ENCODE data around the gene AKAP6. TPM values are rescaled to one million over a fixed set of nuclear protein-coding genes. Genes with fewer than 3 reads are reported as not detected.

AKAP6 gene
- total and polyA plus RNA-seq, 10 of the 15 experiments (the other 5 are each of a cell fraction or from before 2014, with no cell fraction given), result 0.35 to 5.9 (median 2.2) TPM

- no peak for TF ChIP-seq BMI1 (IDR thresholded peaks at IDR 0.05; ENCODE audit: borderline replicate concordance)
- TF ChIP-seq ZNF622 (IDR thresholded peaks at IDR 0.05), result no peak
- TF ChIP-seq DPF2 (IDR thresholded peaks at IDR 0.05), result no peak
- TF ChIP-seq SMC3 (IDR thresholded peaks at IDR 0.05; ENCODE audit: borderline replicate concordance, low read length), result no peak
Measured at GRCh38 chr14:32470161-32470715, 141.1 kb downstream of the AKAP6 start (continued).

- ChIA-PET POLR2A (no interaction called here), SMC1A (ENCODE audit: uncharacterized antibody, unreplicated experiment) (no interaction called here), CTCF (interaction anchor here (0.5 to 3.0 kb wide), 6 partner anchors 9 to 536 kb away, joined by 3 to 23 read pairs (median 3); no protein-coding TSS in a partner anchor), RAD21 (ENCODE audit: unreplicated experiment) (no interaction called here)
- 41% methylated on average over 4 of the region's 4 CpGs for WGBS (ENCODE audit: insufficient coverage, insufficient replicate concordance, low lambda C conversion rate, missing lambda C conversion rate)
- Histone ChIP-seq H3K4me3 (no peak overlapping the region), H4K20me1 (ENCODE audit: control insufficient read depth, insufficient read depth) (no peaks in the 10 kb centered on the region), H3K36me3 (ENCODE audit: control insufficient read depth in 2 of 2, insufficient read depth in 2 of 2, low read length in 1 of 2) (no peaks in the 10 kb centered on the region), H3K27ac (ENCODE audit: control insufficient read depth, insufficient read depth) (no peak overlapping the region), H3K4me2 (ENCODE audit: control insufficient read depth, insufficient read depth) (no peak overlapping the region), H3K9me3 (replicated peaks; ENCODE audit: control insufficient read depth, insufficient read depth, low read length) (no peaks in the 10 kb centered on the region), H3K9ac (ENCODE audit: control insufficient read depth, insufficient read depth, low read length) (no peak overlapping the region), H3K79me2 (ENCODE audit: control insufficient read depth, insufficient read depth, low read length) (no peaks in the 10 kb centered on the region), H3K4me1 (ENCODE audit: control insufficient read depth, insufficient read depth, low read length) (no peaks in the 10 kb centered on the region), H3K27me3 (replicated peaks in 1 of 2; ENCODE audit: control insufficient read depth in 2 of 2, insufficient read depth in 2 of 2, low read length in 1 of 2) (no peaks in the 10 kb centered on the region), H2AFZ (ENCODE audit: control insufficient read depth, low read depth, low read length) (no peak overlapping the region)
- FAIRE-seq (no peak), ATAC-seq (no peak), DNase-seq (ENCODE audit: low read depth, low spot score) (no peak)
- BruUV-seq (replicated peaks), result no TSS peak
- TF ChIP-seq RAD51 (IDR thresholded peaks at IDR 0.05), result no peak
- no peak for TF ChIP-seq EED (IDR thresholded peaks at IDR 0.05; ENCODE audit: low read depth)
- no peak for TF ChIP-seq MEF2B (IDR thresholded peaks at IDR 0.05; ENCODE audit: partially characterized antibody, poor library complexity, severe bottlenecking)
- no peak for TF ChIP-seq PAX8 (IDR thresholded peaks at IDR 0.05)
- no peak for TF ChIP-seq EZH2 (IDR thresholded peaks at IDR 0.05; ENCODE audit: borderline replicate concordance, control insufficient read depth, low read depth, low read length)
- no peak for TF ChIP-seq IRF4 (IDR thresholded peaks at IDR 0.05; ENCODE audit: low read depth, low read length)
- no peak for TF ChIP-seq NBN (IDR thresholded peaks at IDR 0.05)
- no peak for TF ChIP-seq TBL1XR1 (IDR thresholded peaks at IDR 0.05; ENCODE audit: low read depth, low read length)
- no peak for TF ChIP-seq ZBTB4 (CRISPR knock-in tag; IDR thresholded peaks at IDR 0.05)
- TF ChIP-seq REST (IDR thresholded peaks at IDR 0.05; ENCODE audit: low read depth, low read length), result no peak
- TF ChIP-seq POLR2A (IDR thresholded peaks at IDR 0.05; ENCODE audit: low read depth, low read length), result no peak
- no peak for TF ChIP-seq SUPT20H (IDR thresholded peaks at IDR 0.05; ENCODE audit: borderline replicate concordance, control insufficient read depth, low read depth, low read length)
- intact Hi-C loops (cut with micrococcal nuclease; ENCODE audit: unreplicated experiment) (loop anchor here (10.0 kb wide), 1 partner anchor 396 kb away; the partner anchor contains the start of gene ARHGAP5), in situ Hi-C loops (cut with MboI) (loop anchor here (10.0 to 25.0 kb wide), 2 partner anchors 406 to 959 kb away; no protein-coding TSS in a partner anchor)
Measured at GRCh38 chr14:32471181-32471580, 142.1 kb downstream of the AKAP6 start.
